ENCODE data around the gene KCND1. TPM values are rescaled to one million over a fixed set of nuclear protein-coding genes. Genes with fewer than 3 reads are reported as not detected.

Gene KCND1
- total and polyA plus RNA-seq, 4 experiments from 2014 or later = 1.0 to 1.9 (median 1.8) TPM; not detected in 1

- Histone ChIP-seq H3K4me3 (ENCODE audit: low read length in 2 of 2) (no peak overlapping the region), H3K4me1 (ENCODE audit: insufficient read depth, low read length) (peaks cover 5% of the 10 kb centered on the region), H3K36me3 (ENCODE audit: insufficient read depth, low read length) (no peaks in the 10 kb centered on the region), H3K27me3 (ENCODE audit: insufficient read depth, low read length) (no peaks in the 10 kb centered on the region), H3K9me3 (ENCODE audit: control insufficient read depth in 1 of 2, low read length in 2 of 2) (no peaks in the 10 kb centered on the region), H3K27ac (ENCODE audit: low read depth, low read length) (no peak overlapping the region)
- POLR2A ChIA-PET (ENCODE audit: partially characterized antibody) = no interaction called here
- Mint-ChIP-seq H3K36me3 (no peaks in the 10 kb centered on the region), H3K27me3 (no peaks in the 10 kb centered on the region), H3K4me1 (peaks cover 0 to 9% (median 5%) of the 10 kb centered on the region in 4 donors), H3K9me3 (no peaks in the 10 kb centered on the region), H3K4me3 (no peak overlapping the region), H3K27ac (no peak overlapping the region)
- CTCF ChIA-PET (ENCODE audit: partially characterized antibody) = no interaction called here
- intact Hi-C loops (cut with micrococcal nuclease) = no loop called here
- no peak for DNase-seq
Measured at GRCh38 chrX:48966796-48967579, 4.7 kb downstream of the KCND1 start.

DNA sequence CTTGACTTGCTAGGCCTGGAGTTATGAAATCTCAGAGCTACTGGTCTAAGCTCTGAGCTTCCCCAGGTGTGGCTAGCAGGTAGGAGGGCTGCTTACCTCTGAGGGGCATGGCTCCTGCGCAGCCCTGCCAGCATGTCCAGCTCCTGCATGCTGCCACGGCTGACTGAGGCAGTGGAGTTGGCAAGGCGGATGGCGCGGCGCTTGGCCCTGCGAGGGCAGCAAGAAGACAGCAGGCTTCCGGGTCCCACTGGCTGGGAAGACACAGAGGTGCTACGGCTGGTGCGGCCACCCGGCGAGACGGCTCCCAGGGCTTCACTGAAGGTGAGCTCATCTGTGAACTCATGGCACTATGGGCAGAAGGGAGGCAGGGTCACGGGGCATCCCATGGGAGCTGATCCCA, 5.7 kb downstream of the KCND1 start:
- Histone ChIP-seq H3K4me3 (ENCODE audit: low read length in 2 of 2) (no peak overlapping the region), H3K4me1 (ENCODE audit: insufficient read depth, low read length) (no peaks in the 10 kb centered on the region), H3K27ac (ENCODE audit: low read depth, low read length) (no peak overlapping the region), H3K36me3 (ENCODE audit: insufficient read depth, low read length) (no peaks in the 10 kb centered on the region), H3K9me3 (ENCODE audit: control insufficient read depth in 1 of 2, low read length in 2 of 2) (no peaks in the 10 kb centered on the region), H3K27me3 (ENCODE audit: insufficient read depth, low read length) (no peaks in the 10 kb centered on the region)
- ChIA-PET CTCF (ENCODE audit: partially characterized antibody) (no interaction called here), POLR2A (ENCODE audit: partially characterized antibody) (no interaction called here)
- Mint-ChIP-seq H3K27ac (no peak overlapping the region), H3K36me3 (no peaks in the 10 kb centered on the region), H3K4me1 (peaks cover 0 to 6% (median 3%) of the 10 kb centered on the region in 4 donors), H3K9me3 (no peaks in the 10 kb centered on the region), H3K4me3 (no peak overlapping the region), H3K27me3 (no peaks in the 10 kb centered on the region)
- DNase-seq = no peak
- intact Hi-C loops (cut with micrococcal nuclease) = no loop called here

- Histone ChIP-seq H3K27me3 (ENCODE audit: insufficient read depth, low read length) (no peaks in the 10 kb centered on the region), H3K9me3 (ENCODE audit: control insufficient read depth in 1 of 2, low read length in 2 of 2) (no peaks in the 10 kb centered on the region), H3K27ac (ENCODE audit: low read depth, low read length) (no peak overlapping the region), H3K4me3 (ENCODE audit: low read length in 2 of 2) (no peak overlapping the region), H3K36me3 (ENCODE audit: insufficient read depth, low read length) (no peaks in the 10 kb centered on the region), H3K4me1 (ENCODE audit: insufficient read depth, low read length) (peaks cover 13% of the 10 kb centered on the region)
- Mint-ChIP-seq H3K4me1 (peaks cover 4 to 28% (median 11%) of the 10 kb centered on the region in 4 donors), H3K36me3 (peaks cover 0 to 13% of the 10 kb centered on the region in 2 donors), H3K4me3 (no peak overlapping the region), H3K27ac (peak overlapping the region in 3 of 7 donors; percentile 14 to 84 (median 36)), H3K9me3 (peaks cover 0 to 4% (median 0%) of the 10 kb centered on the region in 8 donors), H3K27me3 (no peaks in the 10 kb centered on the region)
- intact Hi-C loops (cut with micrococcal nuclease) = no loop called here
- ChIA-PET CTCF (ENCODE audit: partially characterized antibody) (interaction anchor here (2.5 kb wide), 1 partner anchor 10 kb away, joined by 6 read pairs; the partner anchor contains the start of gene KCND1), POLR2A (ENCODE audit: partially characterized antibody) (interaction anchor here (1.0 kb wide), 1 partner anchor 64 kb away, joined by 3 read pairs; the partner anchor contains the start of gene TIMM17B)
- DNase-seq = no peak
Measured at GRCh38 chrX:48961585-48962091, 10.0 kb downstream of the KCND1 start.

DNA sequence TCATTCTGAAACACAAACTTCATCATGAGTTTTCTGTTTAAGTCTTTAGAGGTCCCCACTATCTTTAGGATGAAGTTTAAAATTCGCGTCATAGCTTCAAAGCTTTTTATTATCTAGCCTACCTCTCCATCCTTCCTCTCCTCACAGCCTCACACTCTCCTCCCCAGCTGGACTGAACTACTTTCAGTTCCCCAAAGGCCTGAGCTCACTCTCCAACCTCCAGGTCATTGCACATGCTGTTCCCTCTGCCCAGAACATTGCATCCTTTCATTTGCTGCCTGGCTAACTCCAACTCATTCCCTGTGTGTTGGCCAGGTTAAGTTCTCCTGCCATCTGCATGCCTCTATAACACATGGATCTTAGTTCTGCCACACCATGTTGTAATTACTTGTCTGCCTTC, 11.4 kb downstream of the KCND1 start:
- intact Hi-C loops (cut with micrococcal nuclease) = no loop called here
- H3K4me3 ChIP-seq (ENCODE audit: low read length in 2 of 2) = no peak overlapping the region
- peaks cover 27% of the 10 kb centered on the region for H3K4me1 ChIP-seq (ENCODE audit: insufficient read depth, low read length)
- CTCF ChIA-PET (ENCODE audit: partially characterized antibody) = interaction anchor here (1.5 kb wide), 1 partner anchor 13 kb away, joined by 9 read pairs; no protein-coding TSS in a partner anchor
- H3K9me3 Mint-ChIP-seq = peaks cover 0 to 4% (median 0%) of the 10 kb centered on the region in 8 donors
- no peaks in the 10 kb centered on the region for H3K9me3 ChIP-seq (ENCODE audit: control insufficient read depth in 1 of 2, low read length in 2 of 2)
- no peak for DNase-seq
- POLR2A ChIA-PET (ENCODE audit: partially characterized antibody) = no interaction called here
- H3K4me1 Mint-ChIP-seq = peaks cover 9 to 42% (median 19%) of the 10 kb centered on the region in 4 donors
- no peaks in the 10 kb centered on the region for H3K27me3 Mint-ChIP-seq
- peaks cover 4% of the 10 kb centered on the region for H3K36me3 ChIP-seq (ENCODE audit: insufficient read depth, low read length)
- peaks cover 0 to 20% of the 10 kb centered on the region in 2 donors for H3K36me3 Mint-ChIP-seq
- no peak overlapping the region for H3K27ac ChIP-seq (ENCODE audit: low read depth, low read length)
- no peaks in the 10 kb centered on the region for H3K27me3 ChIP-seq (ENCODE audit: insufficient read depth, low read length)
- peak overlapping the region in 6 of 7 donors; percentile 9 to 100 (median 74) for H3K27ac Mint-ChIP-seq
- H3K4me3 Mint-ChIP-seq = peak overlapping the region in 4 of 8 donors; percentile 4 to 67 (median 22)

- peaks cover 6 to 29% of the 10 kb centered on the region in 2 donors for H3K36me3 Mint-ChIP-seq
- Histone ChIP-seq H3K4me1 (ENCODE audit: insufficient read depth, low read length) (peaks cover 43% of the 10 kb centered on the region), H3K27me3 (ENCODE audit: insufficient read depth, low read length) (no peaks in the 10 kb centered on the region), H3K27ac (ENCODE audit: low read depth, low read length) (peak overlapping the region; percentile 98), H3K36me3 (ENCODE audit: insufficient read depth, low read length) (peaks cover 4% of the 10 kb centered on the region), H3K4me3 (ENCODE audit: low read length in 2 of 2) (peak overlapping the region; percentile 23 to 75), H3K9me3 (ENCODE audit: control insufficient read depth in 1 of 2, low read length in 2 of 2) (no peaks in the 10 kb centered on the region)
- intact Hi-C loops (cut with micrococcal nuclease) = loop anchor here (1.0 to 5.0 kb wide), 8 partner anchors 39 to 361 kb away; partner anchors contain the start of genes GPKOW, GRIPAP1, MAGIX and PIM2
- H3K27ac Mint-ChIP-seq = peak overlapping the region; percentile 98 to 100 (median 100)
- H3K4me3 Mint-ChIP-seq = peak overlapping the region; percentile 96 to 99 (median 98)
- CTCF ChIA-PET (ENCODE audit: partially characterized antibody) = interaction anchor here (1.0 to 1.6 kb wide), 7 partner anchors 13 to 234 kb away, joined by 3 to 7 read pairs (median 5); partner anchors contain the start of genes GRIPAP1 and TFE3
- POLR2A ChIA-PET (ENCODE audit: partially characterized antibody) = interaction anchor here (0.6 to 5.9 kb wide), 31 partner anchors 14 to 938 kb away, joined by 3 to 99 read pairs (median 5); partner anchors contain the start of genes GRIPAP1, HDAC6, KCND1 and PIM2
- H3K9me3 Mint-ChIP-seq = peaks cover 0 to 4% (median 0%) of the 10 kb centered on the region in 8 donors
- DNase-seq = peak in 1 of 5 donors; percentile 54
- no peaks in the 10 kb centered on the region for H3K27me3 Mint-ChIP-seq
- H3K4me1 Mint-ChIP-seq = peaks cover 11 to 58% (median 32%) of the 10 kb centered on the region in 4 donors
Measured at GRCh38 chrX:48958635-48959094, 13.0 kb downstream of the KCND1 start.

DNA sequence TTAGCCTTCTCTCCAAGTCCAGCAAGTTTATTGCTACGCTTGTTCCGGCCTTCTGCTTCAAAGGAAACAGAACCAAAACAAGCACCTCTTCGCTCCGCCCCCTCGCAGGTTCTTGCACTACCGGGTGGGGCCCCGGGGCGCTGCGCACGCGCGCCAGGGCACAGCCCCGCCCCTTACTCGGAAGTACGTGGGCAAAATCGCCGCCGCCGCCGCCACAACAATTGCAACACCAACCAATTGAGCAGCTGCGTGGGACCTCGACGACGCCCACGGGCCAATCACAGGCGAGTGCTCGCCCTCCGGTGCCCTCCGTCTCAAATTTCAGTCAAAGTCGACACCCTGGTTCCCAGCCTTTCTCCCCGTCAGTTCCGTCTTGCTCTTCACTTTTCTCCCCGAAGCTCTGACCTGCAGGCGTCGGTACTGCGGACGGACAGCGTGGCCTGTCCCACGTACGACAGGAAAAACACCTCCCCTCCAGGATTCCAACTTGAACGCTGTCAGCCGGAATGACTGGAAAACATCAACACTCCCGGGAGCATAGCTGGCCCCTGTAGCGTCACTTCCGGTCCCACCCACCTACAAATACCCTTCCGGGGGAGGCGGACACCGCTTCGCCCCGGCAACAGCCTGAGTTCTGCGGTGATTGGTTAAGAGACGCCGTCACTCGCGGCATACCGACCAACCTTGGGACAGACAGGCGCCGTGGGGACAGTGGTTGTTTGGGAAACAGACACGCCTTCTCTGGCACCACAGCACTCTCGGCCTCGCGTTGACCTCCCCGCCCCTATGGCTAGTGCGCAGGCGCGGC, 13.6 kb downstream of the KCND1 start:
- ChIA-PET POLR2A (ENCODE audit: partially characterized antibody) (interaction anchor here (0.6 to 5.9 kb wide), 36 partner anchors 12 to 937 kb away, joined by 3 to 99 read pairs (median 5); partner anchors contain the start of genes GRIPAP1, HDAC6, KCND1 and PIM2), CTCF (ENCODE audit: partially characterized antibody) (interaction anchor here (1.0 to 1.6 kb wide), 7 partner anchors 12 to 235 kb away, joined by 3 to 7 read pairs (median 5); partner anchors contain the start of genes GRIPAP1 and TFE3)
- H3K4me3 ChIP-seq (ENCODE audit: low read length in 2 of 2) = peak overlapping the region; percentile 47 to 75
- intact Hi-C loops (cut with micrococcal nuclease) = loop anchor here (1.0 to 5.0 kb wide), 9 partner anchors 19 to 361 kb away; partner anchors contain the start of genes GPKOW, GRIPAP1, MAGIX and PIM2
- peak overlapping the region; percentile 98 for H3K27ac ChIP-seq (ENCODE audit: low read depth, low read length)
- peak; percentile 92 to 98 (median 96) for DNase-seq
- Mint-ChIP-seq H3K27me3 (no peaks in the 10 kb centered on the region), H3K4me1 (peaks cover 14 to 64% (median 38%) of the 10 kb centered on the region in 4 donors), H3K36me3 (peaks cover 6 to 29% of the 10 kb centered on the region in 2 donors), H3K27ac (peak overlapping the region; percentile 98 to 100 (median 100)), H3K9me3 (peaks cover 0 to 4% (median 0%) of the 10 kb centered on the region in 8 donors), H3K4me3 (peak overlapping the region; percentile 96 to 99 (median 98))
- peaks cover 4% of the 10 kb centered on the region for H3K36me3 ChIP-seq (ENCODE audit: insufficient read depth, low read length)
- no peaks in the 10 kb centered on the region for H3K9me3 ChIP-seq (ENCODE audit: control insufficient read depth in 1 of 2, low read length in 2 of 2)
- no peaks in the 10 kb centered on the region for H3K27me3 ChIP-seq (ENCODE audit: insufficient read depth, low read length)
- H3K4me1 ChIP-seq (ENCODE audit: insufficient read depth, low read length) = peaks cover 49% of the 10 kb centered on the region

Data from CD4-positive, alpha-beta memory T cell (primary cell).